HUES64 (cell line): ENCODE results near the gene TMEM143.
"Not testable (repeated sequence)": the region's sequence is repeated elsewhere in the genome, so short reads cannot be mapped to it uniquely, and the experiment has no call there.

ENCODE experiments used
- H3K27ac ChIP-seq: 2 replicates; pipeline ENCODE4 v1.7.0; 2013; ENCODE audit warnings: low read depth, low read length, inconsistent platforms
- H3K27me3 ChIP-seq: 2 replicates; pipeline ENCODE4 v1.6.1; 2013; ENCODE audit warnings: mild to moderate bottlenecking, low read length; ENCODE audit not compliant: insufficient read depth
- H3K36me3 ChIP-seq: 2 replicates; pipeline ENCODE4 v1.6.1; 2013; ENCODE audit warnings: mild to moderate bottlenecking, low read length; ENCODE audit not compliant: insufficient read depth
- H3K4me1 ChIP-seq: 2 replicates; pipeline ENCODE4 v1.6.1; 2013; ENCODE audit warnings: mild to moderate bottlenecking, low read length, moderate library complexity; ENCODE audit not compliant: insufficient read depth
- H3K4me3 ChIP-seq: 2 replicates; pipeline ENCODE4 v1.5.1; 2013; ENCODE audit warnings: mild to moderate bottlenecking, low read length, moderate library complexity
- H3K9ac ChIP-seq: 2 replicates; pipeline ENCODE4 v1.6.1; 2013; ENCODE audit warnings: mild to moderate bottlenecking, low read depth, low read length
- H3K9me3 ChIP-seq: 2 replicates; pipeline ENCODE4 v1.6.1; 2013; ENCODE audit warnings: low read depth, low read length; ENCODE audit not compliant: insufficient read depth
- WGBS: fragments of 150-250, 120-280 bp; methylation state at CpG from one replicate; pipeline ENCODE4 v1.1.7; 2013; ENCODE audit warnings: missing lambda C conversion rate; 5-methylcytosine and 5-hydroxymethylcytosine counted together

The TMEM143 gene

GRCh38 chr19:48319647-48320541 is 43.8 kb downstream of the TMEM143 start:
- Histone ChIP-seq H3K4me1 (0 out of 2 replicates have a peak, but pooled peaks cover 11% of the 10 kb centered on the region), H3K27me3 (no peaks in the 10 kb centered on the region), H3K27ac (peak overlapping the region; percentile 41; the same call in 1 of the 2 replicates), H3K9me3 (no peaks in the 10 kb centered on the region), H3K36me3 (no peaks in the 10 kb centered on the region), H3K9ac (peak overlapping the region; percentile 36; the same call in 1 of the 2 replicates), H3K4me3 (peak overlapping the region; percentile 66; the same call in 1 of the 2 replicates)
- 61% methylated on average over 15 of the region's 16 CpGs for WGBS

GRCh38 chr19:48318286-48318987 is 45.3 kb downstream of the TMEM143 start:
- Histone ChIP-seq H3K27ac (no peak overlapping the region), H3K9me3 (no peaks in the 10 kb centered on the region), H3K4me1 (0 out of 2 replicates have a peak, but pooled peaks cover 11% of the 10 kb centered on the region), H3K9ac (no peak overlapping the region), H3K4me3 (no peak overlapping the region), H3K36me3 (no peaks in the 10 kb centered on the region), H3K27me3 (no peaks in the 10 kb centered on the region)
- WGBS = 88% methylated on average over 21 of the region's 21 CpGs

GRCh38 chr19:48317708-48317960 is 46.1 kb downstream of the TMEM143 start:
- 89% methylated on average over 9 of the region's 9 CpGs for WGBS
- not testable (repeated sequence) for H3K27me3 ChIP-seq, H3K27ac ChIP-seq, H3K4me3 ChIP-seq, H3K9me3 ChIP-seq, H3K36me3 ChIP-seq, H3K9ac ChIP-seq
- 0 out of 2 replicates have a peak, but pooled peaks cover 11% of the 10 kb centered on the region for H3K4me1 ChIP-seq

- no peak overlapping the region for H3K27ac ChIP-seq
- H3K36me3 ChIP-seq = no peaks in the 10 kb centered on the region
- H3K4me3 ChIP-seq = no peak overlapping the region
- no peaks in the 10 kb centered on the region for H3K9me3 ChIP-seq
- 0 out of 2 replicates have a peak, but pooled peaks cover 5% of the 10 kb centered on the region for H3K4me1 ChIP-seq
- no peak overlapping the region for H3K9ac ChIP-seq
- 92% methylated on average over 6 of the region's 7 CpGs for WGBS
- H3K27me3 ChIP-seq = no peaks in the 10 kb centered on the region
Observed at GRCh38 chr19:48315712-48316111, 48.0 kb downstream of the TMEM143 start.

- no peaks in the 10 kb centered on the region for H3K9me3 ChIP-seq
- WGBS = 97% methylated on average over 11 of the region's 11 CpGs
- no peak overlapping the region for H3K27ac ChIP-seq
- no peaks in the 10 kb centered on the region; the same call in 1 of the 2 replicates for H3K4me1 ChIP-seq
- no peak overlapping the region for H3K4me3 ChIP-seq
- no peaks in the 10 kb centered on the region for H3K27me3 ChIP-seq
- H3K36me3 ChIP-seq = no peaks in the 10 kb centered on the region
- H3K9ac ChIP-seq = no peak overlapping the region
Observed at GRCh38 chr19:48311384-48311783, 52.4 kb downstream of the TMEM143 start.

- Histone ChIP-seq H3K9me3 (no peaks in the 10 kb centered on the region), H3K27me3 (no peaks in the 10 kb centered on the region), H3K4me3 (no peak overlapping the region), H3K4me1 (no peaks in the 10 kb centered on the region; the same call in 1 of the 2 replicates), H3K9ac (no peak overlapping the region), H3K27ac (no peak overlapping the region), H3K36me3 (no peaks in the 10 kb centered on the region)
- 94% methylated on average over 6 of the region's 7 CpGs for WGBS
Observed at GRCh38 chr19:48310227-48310626, 53.5 kb downstream of the TMEM143 start.

GRCh38 chr19:48309731-48310130 is 54.0 kb downstream of the TMEM143 start:
- not testable (repeated sequence) for H3K9ac ChIP-seq, H3K9me3 ChIP-seq, H3K27ac ChIP-seq, H3K4me1 ChIP-seq, H3K4me3 ChIP-seq, H3K27me3 ChIP-seq, H3K36me3 ChIP-seq
- 94% methylated on average over 5 of the region's 5 CpGs for WGBS

GRCh38 chr19:48308631-48309586 is 54.8 kb downstream of the TMEM143 start:
- Histone ChIP-seq H3K27me3 (no peaks in the 10 kb centered on the region), H3K4me1 (no peaks in the 10 kb centered on the region; the same call in 1 of the 2 replicates), H3K9ac (no peak overlapping the region), H3K4me3 (no peak overlapping the region), H3K27ac (no peak overlapping the region), H3K9me3 (no peaks in the 10 kb centered on the region), H3K36me3 (no peaks in the 10 kb centered on the region)
- WGBS = 47% methylated on average over 22 of the region's 22 CpGs

- Histone ChIP-seq H3K9me3 (no peaks in the 10 kb centered on the region), H3K9ac (no peak overlapping the region), H3K36me3 (no peaks in the 10 kb centered on the region), H3K27me3 (no peaks in the 10 kb centered on the region), H3K4me3 (no peak overlapping the region), H3K4me1 (no peaks in the 10 kb centered on the region; the same call in 1 of the 2 replicates), H3K27ac (no peak overlapping the region)
- 85% methylated on average over 19 of the region's 19 CpGs for WGBS
Observed at GRCh38 chr19:48303866-48304265, 59.9 kb downstream of the TMEM143 start.

- WGBS = 90% methylated on average over 13 of the region's 13 CpGs
Observed at GRCh38 chr19:48303367-48303766, 60.4 kb downstream of the TMEM143 start.

More at GRCh38 chr19:48303367-48303766, 60.4 kb downstream of the TMEM143 start:
- no peak overlapping the region for H3K9ac ChIP-seq
- no peak overlapping the region for H3K4me3 ChIP-seq
- H3K27me3 ChIP-seq = no peaks in the 10 kb centered on the region
- no peak overlapping the region for H3K27ac ChIP-seq
- H3K9me3 ChIP-seq = no peaks in the 10 kb centered on the region
- H3K4me1 ChIP-seq = no peaks in the 10 kb centered on the region
- H3K36me3 ChIP-seq = no peaks in the 10 kb centered on the region
